Brain pericyte (primary cell): ENCODE measurements around the gene SFMBT2.
"Not testable (repeated sequence)": the region's sequence is repeated elsewhere in the genome, so short reads cannot be mapped to it uniquely, and the experiment has no call there.

Source experiments
- DNase-seq: peaks from one replicate; pipeline ENCODE4 v3.0.0-alpha.2; 2012; ENCODE audit warnings: low read depth, low spot score

Gene SFMBT2

DNA sequence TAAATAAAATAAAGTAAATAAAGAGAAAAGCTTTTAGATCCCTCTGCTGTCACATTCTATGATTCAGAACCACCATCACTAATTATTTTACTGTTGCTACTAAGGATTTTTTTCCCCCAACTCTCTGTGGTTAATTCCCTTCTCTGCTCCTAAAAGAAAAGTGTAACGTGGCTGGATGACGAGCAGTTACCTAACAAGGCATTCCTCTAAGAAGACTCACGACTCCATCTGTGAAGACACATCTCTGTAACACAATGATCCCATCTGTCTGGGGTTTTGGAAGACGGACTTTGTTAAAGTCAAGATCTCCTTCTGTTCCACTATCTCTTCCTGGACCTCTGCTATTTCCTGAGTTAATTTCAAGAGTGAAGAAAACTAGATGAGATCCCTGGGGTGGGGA lies 179.9 kb downstream of the SFMBT2 start:
- DNase-seq: no peak

- no peak for DNase-seq
Measured at GRCh38 chr10:7230036-7230435, 180.8 kb downstream of the SFMBT2 start.

GRCh38 chr10:7225133-7225532 lies 185.7 kb downstream of the SFMBT2 start:
- DNase-seq: no peak

DNA sequence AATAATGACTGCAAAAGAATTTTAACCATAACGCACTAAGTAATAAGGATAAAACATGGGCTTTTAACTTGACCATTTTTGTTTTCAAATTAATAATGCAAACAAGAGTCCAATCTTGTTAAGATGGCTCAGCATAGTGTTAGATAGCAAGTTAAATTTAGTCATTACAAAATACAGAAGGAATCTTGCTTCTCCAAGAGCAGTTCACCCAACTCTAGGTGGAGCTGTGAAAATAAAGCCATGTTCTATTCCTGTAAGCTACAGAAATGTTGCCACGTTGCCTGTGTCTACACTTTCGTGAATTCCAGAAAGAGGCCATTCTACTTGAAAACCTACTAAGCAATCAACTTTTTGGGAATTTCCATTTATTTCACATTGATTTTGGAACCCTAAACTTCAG lies 191.9 kb downstream of the SFMBT2 start:
- no peak for DNase-seq

GRCh38 chr10:7212696-7213095 lies 198.1 kb downstream of the SFMBT2 start:
- not testable (repeated sequence) for DNase-seq

DNA sequence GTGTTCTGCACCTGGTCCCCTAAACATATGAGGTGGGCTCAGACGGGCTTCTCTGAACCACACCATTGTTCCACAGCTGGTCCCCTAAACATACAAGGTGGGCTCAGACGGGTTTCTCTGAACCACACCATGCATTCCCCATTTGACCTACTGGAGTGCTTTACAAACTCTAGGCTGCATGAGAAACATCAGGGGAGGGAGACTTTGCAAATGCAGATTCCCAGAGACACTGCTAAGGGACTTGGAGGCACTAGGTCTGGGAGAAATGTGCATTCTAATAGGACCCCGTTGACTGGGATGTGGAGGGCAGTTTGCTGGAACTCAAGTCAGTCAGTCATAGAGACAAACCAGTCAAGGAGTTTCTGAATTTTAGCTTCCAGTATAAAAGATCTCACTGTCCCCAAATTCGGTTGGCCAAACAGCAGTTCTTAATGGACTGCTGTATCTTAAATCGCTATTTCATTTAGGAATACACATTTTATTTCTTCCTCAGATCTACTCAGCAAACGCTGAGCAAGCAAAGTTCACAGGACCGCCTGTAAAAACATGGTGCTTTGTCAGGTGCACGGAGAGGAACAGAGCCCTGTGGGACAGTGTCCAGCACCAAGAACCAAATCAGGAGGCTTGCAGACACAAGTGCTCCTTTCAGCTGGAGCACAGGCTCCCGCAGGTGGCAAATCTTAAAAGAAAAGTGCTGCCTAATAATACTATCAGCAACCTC lies 198.8 kb downstream of the SFMBT2 start:
- no peak for DNase-seq

GRCh38 chr10:7210516-7210915 lies 200.3 kb downstream of the SFMBT2 start:
- DNase-seq: no peak

DNA sequence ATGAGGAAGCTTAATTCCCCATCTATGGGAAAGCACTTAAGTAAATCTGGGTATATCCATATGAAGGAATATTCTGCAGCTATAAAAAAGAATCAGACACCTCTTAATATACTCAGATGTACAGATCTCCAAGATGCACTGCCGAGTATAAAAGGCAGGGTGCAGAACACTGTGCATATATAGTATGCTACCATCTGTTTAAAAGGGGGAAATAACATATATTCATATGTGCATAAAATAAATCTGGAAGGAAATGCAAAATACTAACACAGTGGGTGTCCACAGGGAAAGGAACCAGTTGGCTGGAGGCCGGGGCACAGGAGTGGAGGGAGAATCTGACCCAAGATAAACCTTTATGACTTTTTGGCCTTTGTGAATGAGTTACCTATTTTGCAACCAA lies 201.4 kb downstream of the SFMBT2 start:
- no peak for DNase-seq

- DNase-seq: no peak
Measured at GRCh38 chr10:7206412-7207100, 204.3 kb downstream of the SFMBT2 start.

DNA sequence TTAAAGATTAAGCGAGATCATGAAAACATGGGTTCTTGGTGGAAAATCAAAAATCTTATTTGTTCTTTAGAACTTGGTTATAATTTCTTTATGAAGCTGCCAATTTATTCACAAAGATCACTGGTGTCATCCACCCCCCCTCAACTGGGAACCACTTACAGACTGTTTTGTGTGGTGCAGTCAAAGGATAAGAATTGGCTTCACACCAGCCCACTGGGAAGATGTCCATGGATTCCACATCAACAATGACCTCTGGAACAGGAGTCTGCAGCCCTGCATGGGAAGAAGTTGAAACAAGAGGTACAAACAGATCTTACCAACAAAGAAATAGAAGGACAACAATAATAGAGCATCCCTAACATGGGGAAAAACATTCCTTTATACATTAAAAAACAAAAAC lies 205.2 kb downstream of the SFMBT2 start:
- DNase-seq: no peak

DNA sequence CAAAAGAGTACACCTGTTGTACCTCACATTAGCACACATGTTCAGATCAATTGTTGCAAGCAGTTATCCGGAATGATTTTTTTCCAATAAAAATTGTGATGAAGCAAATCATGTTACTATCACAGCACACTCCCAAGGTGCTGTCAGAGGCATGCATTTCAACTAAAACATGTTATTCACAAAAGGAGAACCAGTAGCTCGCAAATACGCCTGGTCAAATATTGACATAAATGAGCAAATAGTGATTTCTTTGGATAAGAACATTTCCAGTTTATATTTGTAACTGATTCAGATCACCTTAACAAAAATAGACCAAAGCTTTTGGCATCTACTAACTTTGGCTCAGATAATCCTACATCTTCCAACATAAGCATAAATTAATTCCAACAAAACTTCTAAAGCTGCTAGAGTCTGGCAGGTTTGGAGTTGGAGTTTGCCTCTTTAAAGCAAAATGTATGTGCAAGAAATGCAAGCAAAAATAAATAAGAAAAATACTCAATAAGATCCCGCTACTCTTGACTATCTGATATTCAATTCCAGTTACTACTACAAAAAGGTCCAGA lies 208.0 kb downstream of the SFMBT2 start:
- no peak for DNase-seq

DNA sequence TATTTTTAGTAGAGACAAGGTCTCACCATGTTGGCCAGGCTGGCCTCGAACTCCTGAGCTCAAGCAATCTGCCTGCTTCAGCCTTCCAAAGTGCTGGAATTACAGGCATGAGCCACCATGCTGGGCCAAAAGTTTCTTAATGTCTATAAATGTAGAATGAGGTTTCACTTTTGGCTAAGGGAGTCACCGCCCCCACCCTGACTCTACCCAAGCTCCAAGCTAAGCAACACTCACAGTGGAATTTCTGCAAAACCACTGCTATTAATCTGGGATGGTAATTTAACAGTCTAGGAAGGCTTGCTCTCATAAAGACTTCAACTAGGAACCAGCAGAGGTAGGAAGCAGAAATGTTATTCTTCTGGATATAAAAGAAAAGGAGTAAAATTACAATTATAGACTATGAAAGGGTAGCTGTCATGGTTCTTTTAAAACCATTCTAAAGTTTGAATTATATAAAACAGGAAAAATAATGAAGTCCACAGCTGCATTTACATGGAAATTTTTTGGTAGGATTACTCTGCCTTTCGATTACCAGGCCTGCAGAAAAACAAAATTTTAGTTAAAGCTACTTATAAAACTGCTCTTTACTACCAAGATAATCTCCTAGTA lies 211.6 kb downstream of the SFMBT2 start:
- no peak for DNase-seq

GRCh38 chr10:7196284-7196683 lies 214.6 kb downstream of the SFMBT2 start:
- no peak for DNase-seq

DNA sequence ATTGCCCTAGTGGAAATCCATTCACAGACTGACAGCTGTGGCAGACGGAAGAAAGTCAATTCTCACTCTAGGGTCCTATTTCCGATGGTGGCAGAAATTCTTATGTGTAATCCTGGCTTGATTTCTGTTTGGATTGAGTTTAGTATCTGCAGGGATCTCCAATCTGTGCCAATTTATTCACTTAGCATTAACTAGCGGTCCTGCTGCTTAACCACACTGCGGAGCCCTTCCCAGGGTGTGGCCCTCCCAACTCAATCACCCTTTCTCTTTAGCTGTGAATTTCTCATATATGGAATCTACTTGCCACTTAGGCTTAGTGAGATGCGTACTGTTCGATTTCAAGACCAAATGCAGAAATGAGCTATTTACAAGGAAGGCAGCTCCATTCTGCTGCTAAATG lies 215.7 kb downstream of the SFMBT2 start:
- DNase-seq: no peak

- no peak for DNase-seq
Measured at GRCh38 chr10:7194571-7194970, 216.3 kb downstream of the SFMBT2 start.

DNA sequence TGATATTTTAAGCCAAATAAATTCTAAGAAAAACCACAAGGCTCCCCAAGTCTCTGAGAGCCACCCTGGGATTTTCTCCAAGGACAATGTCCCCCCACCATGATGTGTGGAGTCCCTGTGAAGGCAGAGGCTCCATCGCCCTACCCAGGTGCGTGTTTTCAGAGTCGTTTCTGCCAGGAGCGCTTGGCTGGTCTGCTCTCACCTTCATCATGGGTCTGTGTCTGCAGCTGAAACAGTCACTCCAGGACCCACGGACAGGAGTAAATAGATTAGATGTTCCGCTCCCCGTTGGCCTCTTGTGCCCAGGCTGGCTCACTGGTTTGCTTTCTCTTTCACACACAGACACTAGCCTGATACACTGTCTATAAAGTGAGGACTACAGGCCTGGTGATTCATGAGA lies 217.5 kb downstream of the SFMBT2 start:
- no peak for DNase-seq

DNA sequence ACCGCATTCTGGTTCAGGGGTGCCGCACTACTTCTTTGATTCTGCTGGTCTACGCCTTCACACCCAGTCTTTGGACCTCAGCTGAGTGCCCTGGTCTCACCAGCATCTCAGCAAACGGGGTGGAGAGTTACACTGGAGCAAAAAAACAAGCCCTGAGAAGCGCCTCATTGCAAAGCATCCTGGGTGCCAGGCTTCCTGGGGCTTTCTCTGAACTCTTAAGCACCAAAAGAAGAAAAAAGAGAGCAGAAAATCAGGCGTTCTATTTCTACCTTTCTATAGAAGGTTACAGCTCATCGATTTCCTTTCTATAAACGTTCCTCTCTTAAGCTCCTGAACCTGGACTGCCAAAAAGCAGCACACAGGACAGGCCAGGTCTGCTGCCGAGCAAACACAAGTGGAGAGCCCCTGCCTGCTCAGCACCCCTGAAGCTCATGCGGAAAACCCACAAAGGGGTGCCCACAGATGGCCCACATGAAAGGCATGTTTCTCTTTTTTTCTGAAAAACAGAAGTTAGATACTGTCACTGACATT lies 217.9 kb downstream of the SFMBT2 start:
- no peak for DNase-seq

DNA sequence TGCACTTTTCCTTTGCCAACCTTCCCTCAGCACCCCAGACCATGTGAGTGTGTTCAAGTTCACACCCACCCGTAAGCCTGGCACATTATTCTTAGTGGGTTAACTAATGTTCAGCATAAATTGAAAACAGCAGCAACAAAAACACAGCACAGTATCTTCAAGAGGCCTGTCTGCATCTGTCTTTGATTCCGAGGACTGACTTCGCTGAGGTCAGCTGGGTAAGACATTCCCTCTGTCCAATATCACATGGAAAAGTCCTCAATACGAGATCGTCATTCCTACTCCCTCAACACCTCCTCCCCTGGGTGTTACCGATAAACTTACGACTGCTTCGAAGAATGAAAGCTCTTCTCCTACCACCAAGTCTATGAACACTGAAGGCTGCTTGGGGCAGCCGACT lies 218.8 kb downstream of the SFMBT2 start:
- no peak for DNase-seq

GRCh38 chr10:7190772-7191171 lies 220.1 kb downstream of the SFMBT2 start:
- DNase-seq: not testable (repeated sequence)

- no peak for DNase-seq
Measured at GRCh38 chr10:7189909-7190308, 220.9 kb downstream of the SFMBT2 start.

GRCh38 chr10:7188456-7189050 lies 222.3 kb downstream of the SFMBT2 start:
- no peak for DNase-seq
